Effector memory CD4-positive, alpha-beta T cell (primary cell): ENCODE data around the gene TRAP1.

Source experiments
- DNase-seq, 3 donors: peaks; one replicate each; pipeline ENCODE4 v3.0.0-alpha.2; 2020
- H3K27ac ChIP-seq: 2 replicates; pipeline ENCODE4 v1.7.0; 2013; ENCODE audit warnings: mild to moderate bottlenecking, low read length, moderate library complexity; ENCODE audit not compliant: insufficient read depth, poor library complexity, severe bottlenecking
- H3K27me3 ChIP-seq: replicated peaks from 2 replicates; pipeline ENCODE4 v1.7.0; 2013; ENCODE audit warnings: mild to moderate bottlenecking, low read length; ENCODE audit not compliant: insufficient read depth, control insufficient read depth, poor library complexity, severe bottlenecking
- H3K36me3 ChIP-seq: 2 replicates; pipeline ENCODE4 v1.7.0; 2013; ENCODE audit warnings: mild to moderate bottlenecking, low read length, moderate library complexity; ENCODE audit not compliant: control insufficient read depth, insufficient read depth
- H3K4me1 ChIP-seq: 2 replicates; pipeline ENCODE4 v1.7.0; 2013; ENCODE audit warnings: low read length, mild to moderate bottlenecking; ENCODE audit not compliant: control insufficient read depth, insufficient read depth, poor library complexity, severe bottlenecking
- H3K4me3 ChIP-seq: 2 replicates; pipeline ENCODE4 v1.7.0; 2013; ENCODE audit warnings: low read length, low read depth, mild to moderate bottlenecking; ENCODE audit not compliant: insufficient read depth, poor library complexity, severe bottlenecking
- H3K9me3 ChIP-seq: 2 replicates; pipeline ENCODE4 v1.7.0; 2013; ENCODE audit warnings: mild to moderate bottlenecking, low read length, moderate library complexity; ENCODE audit not compliant: control insufficient read depth

TRAP1 gene

GRCh38 chr16:3677994-3678393 lies 39.3 kb downstream of the TRAP1 start:
- no peak overlapping the region for H3K4me3 ChIP-seq
- no peak for DNase-seq
- H3K9me3 ChIP-seq = no peaks in the 10 kb centered on the region
- no peak overlapping the region for H3K27ac ChIP-seq
- H3K27me3 ChIP-seq = no peaks in the 10 kb centered on the region
- peaks cover 48% of the 10 kb centered on the region for H3K36me3 ChIP-seq
- H3K4me1 ChIP-seq = no peaks in the 10 kb centered on the region

- DNase-seq = no peak
- Histone ChIP-seq H3K4me1 (no peaks in the 10 kb centered on the region), H3K27ac (no peak overlapping the region), H3K4me3 (no peak overlapping the region), H3K9me3 (no peaks in the 10 kb centered on the region), H3K27me3 (no peaks in the 10 kb centered on the region), H3K36me3 (peaks cover 51% of the 10 kb centered on the region)
Observed at GRCh38 chr16:3675601-3676130, 41.7 kb downstream of the TRAP1 start.

DNA sequence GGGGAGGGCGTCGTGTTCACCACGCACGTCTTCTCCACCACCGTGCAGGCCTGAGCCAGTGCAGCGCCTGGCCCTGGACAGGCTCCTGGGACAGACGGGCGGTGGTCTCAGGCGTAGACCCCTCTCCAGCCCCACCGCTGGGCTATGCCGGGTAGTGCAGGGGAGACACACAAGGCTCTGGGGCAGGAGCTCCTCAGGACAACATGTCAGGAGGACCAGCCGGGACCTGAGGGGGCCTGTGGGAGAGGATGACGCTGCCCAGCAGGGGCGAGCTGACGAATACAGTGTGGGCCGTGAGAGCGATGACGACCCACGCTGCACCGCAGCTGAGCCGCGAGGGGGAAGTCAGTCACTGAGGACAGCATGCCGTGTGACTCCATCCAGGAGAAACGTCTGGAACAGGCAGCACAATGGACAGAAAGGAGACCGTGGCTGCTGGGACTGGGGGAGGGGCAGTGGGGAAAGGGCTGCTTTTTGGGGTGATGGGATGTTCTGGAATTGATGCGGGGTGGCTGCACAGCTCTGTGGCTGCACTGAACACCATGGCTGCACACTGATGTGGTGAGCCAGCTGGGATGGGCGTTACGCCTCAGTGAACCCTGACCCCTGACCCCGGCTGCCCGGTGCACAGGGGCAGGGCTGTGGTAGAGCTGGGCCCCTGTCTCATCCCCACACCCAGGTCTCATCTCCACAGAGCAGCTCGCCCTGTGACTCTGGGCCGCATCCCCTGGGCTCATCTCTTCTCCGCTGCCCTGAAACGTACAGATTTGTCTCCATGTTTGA lies 42.6 kb downstream of the TRAP1 start:
- Histone ChIP-seq H3K4me3 (no peak overlapping the region), H3K27ac (no peak overlapping the region), H3K36me3 (peaks cover 46% of the 10 kb centered on the region), H3K27me3 (no peaks in the 10 kb centered on the region), H3K9me3 (no peaks in the 10 kb centered on the region), H3K4me1 (no peaks in the 10 kb centered on the region)
- DNase-seq = no peak

GRCh38 chr16:3673676-3674377 lies 43.5 kb downstream of the TRAP1 start:
- DNase-seq = no peak
- H3K36me3 ChIP-seq = peaks cover 45% of the 10 kb centered on the region
- H3K4me1 ChIP-seq = no peaks in the 10 kb centered on the region

GRCh38 chr16:3673201-3673600 lies 44.1 kb downstream of the TRAP1 start:
- H3K27me3 ChIP-seq = no peaks in the 10 kb centered on the region
- no peaks in the 10 kb centered on the region for H3K9me3 ChIP-seq
- no peak overlapping the region for H3K4me3 ChIP-seq
- H3K36me3 ChIP-seq = peaks cover 41% of the 10 kb centered on the region
- DNase-seq = no peak
- H3K4me1 ChIP-seq = no peaks in the 10 kb centered on the region
- no peak overlapping the region for H3K27ac ChIP-seq

More at GRCh38 chr16:3673676-3674377, 43.5 kb downstream of the TRAP1 start:
- no peak overlapping the region for H3K4me3 ChIP-seq
- H3K27me3 ChIP-seq = no peaks in the 10 kb centered on the region
- no peaks in the 10 kb centered on the region for H3K9me3 ChIP-seq
- no peak overlapping the region for H3K27ac ChIP-seq

DNA sequence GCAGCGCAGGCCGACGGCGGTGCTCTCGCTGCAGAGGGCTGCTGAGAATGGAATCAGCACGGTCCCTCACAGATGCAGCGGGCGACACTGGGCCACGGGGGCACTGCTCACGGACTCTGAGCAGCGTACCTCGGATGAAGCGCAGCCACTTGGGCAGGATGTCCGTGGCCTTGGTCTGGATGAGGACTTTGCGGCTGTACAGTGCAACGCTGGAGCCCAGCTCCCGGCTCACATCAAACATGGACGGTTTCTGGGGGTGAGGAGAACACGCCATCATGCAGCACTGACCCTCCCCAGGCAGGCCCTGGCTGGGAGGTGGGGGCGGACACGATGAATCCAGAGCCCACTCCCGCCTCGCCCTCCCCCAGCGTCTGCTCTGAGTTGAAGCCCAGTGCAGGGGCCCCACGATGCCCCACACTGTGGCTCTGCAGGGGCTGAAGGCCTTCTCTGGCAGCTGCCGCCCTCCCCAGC lies 44.7 kb downstream of the TRAP1 start:
- Histone ChIP-seq H3K27me3 (no peaks in the 10 kb centered on the region), H3K9me3 (no peaks in the 10 kb centered on the region), H3K36me3 (peaks cover 35% of the 10 kb centered on the region), H3K27ac (no peak overlapping the region), H3K4me3 (no peak overlapping the region), H3K4me1 (no peaks in the 10 kb centered on the region)
- DNase-seq = no peak

GRCh38 chr16:3671424-3671823 lies 45.9 kb downstream of the TRAP1 start:
- Histone ChIP-seq H3K4me1 (no peaks in the 10 kb centered on the region), H3K36me3 (peaks cover 28% of the 10 kb centered on the region), H3K9me3 (no peaks in the 10 kb centered on the region), H3K27ac (no peak overlapping the region), H3K27me3 (no peaks in the 10 kb centered on the region), H3K4me3 (no peak overlapping the region)
- no peak for DNase-seq

- H3K27ac ChIP-seq = no peak overlapping the region
- H3K36me3 ChIP-seq = peaks cover 23% of the 10 kb centered on the region
- peaks cover 6% of the 10 kb centered on the region for H3K4me1 ChIP-seq
Observed at GRCh38 chr16:3670711-3671110, 46.6 kb downstream of the TRAP1 start.

GRCh38 chr16:3669082-3669481 lies 48.2 kb downstream of the TRAP1 start:
- no peak for DNase-seq
- Histone ChIP-seq H3K27ac (no peak overlapping the region), H3K9me3 (no peaks in the 10 kb centered on the region), H3K4me1 (peaks cover 10% of the 10 kb centered on the region), H3K36me3 (peaks cover 14% of the 10 kb centered on the region), H3K4me3 (no peak overlapping the region), H3K27me3 (no peaks in the 10 kb centered on the region)

More at GRCh38 chr16:3670711-3671110, 46.6 kb downstream of the TRAP1 start:
- Histone ChIP-seq H3K4me3 (no peak overlapping the region), H3K9me3 (no peaks in the 10 kb centered on the region), H3K27me3 (no peaks in the 10 kb centered on the region)
- DNase-seq = no peak

- Histone ChIP-seq H3K36me3 (peaks cover 14% of the 10 kb centered on the region), H3K4me1 (peaks cover 10% of the 10 kb centered on the region), H3K27me3 (no peaks in the 10 kb centered on the region), H3K27ac (no peak overlapping the region), H3K4me3 (no peak overlapping the region), H3K9me3 (no peaks in the 10 kb centered on the region)
- DNase-seq = no peak
Observed at GRCh38 chr16:3668626-3669025, 48.7 kb downstream of the TRAP1 start.
